ENCODE results near the gene EFCC1. TPM values are rescaled to one million over a fixed set of nuclear protein-coding genes. Genes with fewer than 3 reads are reported as not detected.
"Not testable (repeated sequence)": the region's sequence is repeated elsewhere in the genome, so short reads cannot be mapped to it uniquely, and the experiment has no call there.

EFCC1 gene
- total RNA-seq, 4 donors from 2014 or later = 4.8 to 10.3 (median 6.5) TPM

GRCh38 chr3:129085165-129085715 is 84.1 kb downstream of the EFCC1 start:
- Histone ChIP-seq H3K4me3 (no peak overlapping the region), H3K27me3 (no peaks in the 10 kb centered on the region), H3K4me1 (peaks cover 0 to 15% (median 6%) of the 10 kb centered on the region in 3 donors), H3K27ac (peak overlapping the region in 1 of 4 donors; percentile 88), H3K9me3 (no peaks in the 10 kb centered on the region), H3K36me3 (no peaks in the 10 kb centered on the region)
- TF ChIP-seq CTCF (IDR thresholded peaks at IDR 0.05) = no peak
- no peak for TF ChIP-seq EP300 (IDR thresholded peaks at IDR 0.05)
- TF ChIP-seq POLR2AphosphoS5 (IDR thresholded peaks at IDR 0.05) = no peak
- no peak for TF ChIP-seq POLR2A (IDR thresholded peaks at IDR 0.05)
- WGBS, 2 donors (ENCODE audit: low coverage in 1 of 2) = no CpG with 5 or more reads among the region's 12 CpGs
- ATAC-seq = no peak

- peaks cover 0 to 15% (median 6%) of the 10 kb centered on the region in 3 donors for H3K4me1 ChIP-seq
- H3K9me3 ChIP-seq = no peaks in the 10 kb centered on the region
- H3K27me3 ChIP-seq = no peaks in the 10 kb centered on the region
- no peak for TF ChIP-seq POLR2AphosphoS5 (IDR thresholded peaks at IDR 0.05)
- no peak for TF ChIP-seq POLR2A (IDR thresholded peaks at IDR 0.05)
- TF ChIP-seq CTCF (IDR thresholded peaks at IDR 0.05) = no peak
- TF ChIP-seq EP300 (IDR thresholded peaks at IDR 0.05) = no peak
- 100% methylated on average over 1 of the region's 4 CpGs; no CpG with 5 or more reads in 1 of the 2 donors for WGBS, 2 donors (ENCODE audit: low coverage in 1 of 2)
- no peaks in the 10 kb centered on the region for H3K36me3 ChIP-seq
- no peak for ATAC-seq
- H3K27ac ChIP-seq = peak overlapping the region in 3 of 4 donors; percentile 84 to 88 (median 87)
- H3K4me3 ChIP-seq = no peak overlapping the region
Observed at GRCh38 chr3:129085818-129086217, 84.7 kb downstream of the EFCC1 start.

GRCh38 chr3:129087138-129087702 is 86.1 kb downstream of the EFCC1 start:
- no peak for TF ChIP-seq POLR2A (IDR thresholded peaks at IDR 0.05)
- TF ChIP-seq POLR2AphosphoS5 (IDR thresholded peaks at IDR 0.05) = peak; percentile 44
- TF ChIP-seq CTCF (IDR thresholded peaks at IDR 0.05) = no peak
- Histone ChIP-seq H3K4me1 (peaks cover 0 to 15% (median 6%) of the 10 kb centered on the region in 3 donors), H3K4me3 (no peak overlapping the region), H3K27ac (peak overlapping the region; percentile 55 to 88 (median 86)), H3K36me3 (peaks cover 0 to 11% of the 10 kb centered on the region in 2 donors), H3K9me3 (no peaks in the 10 kb centered on the region), H3K27me3 (no peaks in the 10 kb centered on the region)
- ATAC-seq = peak; percentile 72
- WGBS, 2 donors (ENCODE audit: low coverage in 1 of 2) = 17% methylated on average over 4 of the region's 8 CpGs; no CpG with 5 or more reads in 1 of the 2 donors

- peak; percentile 92 for ATAC-seq
- WGBS, 2 donors (ENCODE audit: low coverage in 1 of 2) = no CpG with 5 or more reads among the region's 9 CpGs
- not testable (repeated sequence) for H3K4me3 ChIP-seq, H3K27me3 ChIP-seq, H3K9me3 ChIP-seq
- H3K27ac ChIP-seq = peak overlapping the region in 3 of 4 donors; percentile 70 to 88 (median 87)
- peaks cover 0 to 17% of the 10 kb centered on the region in 2 donors for H3K36me3 ChIP-seq
- peaks cover 0 to 15% (median 6%) of the 10 kb centered on the region in 3 donors for H3K4me1 ChIP-seq
Observed at GRCh38 chr3:129087904-129088303, 86.8 kb downstream of the EFCC1 start.

GRCh38 chr3:129088312-129088711 is 87.2 kb downstream of the EFCC1 start:
- peaks cover 0 to 21% of the 10 kb centered on the region in 2 donors for H3K36me3 ChIP-seq
- WGBS, 2 donors (ENCODE audit: low coverage in 1 of 2) = no CpG with 5 or more reads among the region's 6 CpGs
- not testable (repeated sequence) for H3K27ac ChIP-seq, H3K9me3 ChIP-seq, H3K27me3 ChIP-seq, H3K4me3 ChIP-seq
- H3K4me1 ChIP-seq = peaks cover 0 to 15% (median 6%) of the 10 kb centered on the region in 3 donors
- ATAC-seq = peak; percentile 1

Other genes starting within 250 kb of the EFCC1 start
- 10 to 100 TPM; 32.4 to 44.0 (median 38.7) TPM for gene ACAD9, start 121.7 kb upstream of the EFCC1 start, total RNA-seq
- gene CFAP92, start 7.2 kb upstream of the EFCC1 start, total RNA-seq = 1 to 10 TPM in 3 of 4 donors, under 1 TPM in 1; 0.96 to 3.3 (median 2.3) TPM
- not detected for gene GP9, start 59.5 kb downstream of the EFCC1 start, total RNA-seq
- 10 to 100 TPM; 10.3 to 17.9 (median 15.7) TPM for gene RAB43, start 120.5 kb downstream of the EFCC1 start, total RNA-seq
- 10 to 100 TPM; 22.6 to 30.4 (median 25.7) TPM for gene ISY1, start 159.8 kb downstream of the EFCC1 start, total RNA-seq
- gene CNBP, start 182.6 kb downstream of the EFCC1 start, total RNA-seq = 100 to 1,000 TPM; 420 to 667 (median 590) TPM
- gene COPG1, start 248.3 kb downstream of the EFCC1 start, total RNA-seq = 10 to 100 TPM; 64.6 to 95.8 (median 74.0) TPM

Data from gastroesophageal sphincter (tissue), 4 donors.